Measurements from ENCODE around the gene PCDHA12.
"Not testable (repeated sequence)": the region's sequence is repeated elsewhere in the genome, so short reads cannot be mapped to it uniquely, and the experiment has no call there.

The PCDHA12 gene

GRCh38 chr5:140862441-140863295 is 12.4 kb upstream of the PCDHA12 start:
- no peak for DNase-seq

- DNase-seq: no peak
These were observed 6.2 kb upstream of the PCDHA12 start, which contains the start of gene PCDHA11 for GRCh38 chr5:140868721-140869554. Gene PCDHA11 (plus strand): TSS chr5:140868957. CDS start chr5:140869104, 147 bp downstream.

- no peak for DNase-seq
These were observed 5.6 kb upstream of the PCDHA12 start for GRCh38 chr5:140869555-140869886.

GRCh38 chr5:140870221-140871201 is 4.6 kb upstream of the PCDHA12 start:
- no peak for DNase-seq

- DNase-seq: not testable (repeated sequence)
These were observed 1.6 kb downstream of the PCDHA12 start for GRCh38 chr5:140876541-140877261.

GRCh38 chr5:140877262-140877581 is 2.1 kb downstream of the PCDHA12 start:
- no peak for DNase-seq

GRCh38 chr5:140881889-140882590 is 6.9 kb downstream of the PCDHA12 start, which contains the start of gene PCDHA13:
Gene PCDHA13 (plus strand): TSS chr5:140882124. CDS start chr5:140882269, 145 bp downstream.
- DNase-seq: no peak

GRCh38 chr5:140882591-140882899 is 7.4 kb downstream of the PCDHA12 start:
- no peak for DNase-seq

- DNase-seq: no peak
These were observed 8.3 kb downstream of the PCDHA12 start for GRCh38 chr5:140883373-140883772.

GRCh38 chr5:140883927-140884697 is 9.0 kb downstream of the PCDHA12 start:
- DNase-seq: no peak

GRCh38 chr5:140916325-140916724 is 41.2 kb downstream of the PCDHA12 start:
- no peak for DNase-seq

- no peak for DNase-seq
These were observed 48.5 kb downstream of the PCDHA12 start for GRCh38 chr5:140923601-140924000.

GRCh38 chr5:140925806-140926442 is 50.8 kb downstream of the PCDHA12 start, which contains the start of gene PCDHAC1:
Gene PCDHAC1 (plus strand): TSS chr5:140926299. CDS start chr5:140926893, 594 bp downstream.
- no peak for DNase-seq

- peak in 1 of 2 donors; percentile 11 for DNase-seq
These were observed 51.5 kb downstream of the PCDHA12 start for GRCh38 chr5:140926443-140927227.

GRCh38 chr5:140927228-140927573 is 52.1 kb downstream of the PCDHA12 start:
- DNase-seq: no peak

Measured in CD4-positive, alpha-beta T cell treated with Interleukin-1 beta for 1 hour (primary cell).